Epithelial cell of proximal tubule (primary cell): ENCODE measurements around the gene GAS7. TPM values are rescaled to one million over a fixed set of nuclear protein-coding genes. Genes with fewer than 3 reads are reported as not detected.
A peak's percentile ranks its signal among the peaks of the same experiment; 100 is the strongest.

ENCODE experiments used
- DNase-seq: peaks from one replicate; pipeline ENCODE4 v3.0.0-alpha.2; 2011; ENCODE audit warnings: low read depth
- H3K4me3 ChIP-seq: 2 replicates; pipeline ENCODE4 v1.5.1; 2011; ENCODE audit warnings: low read depth, mild to moderate bottlenecking, low read length
- CTCF ChIP-seq: conservative IDR thresholded peaks from 2 replicates; pipeline ENCODE4 v1.5.1; 2012; ENCODE audit warnings: low read depth, mild to moderate bottlenecking, low read length
- total RNA-seq: library from RNA; depleted of rRNA; stranded (reverse); fragments of >200 nt; gene quantifications from 2 replicates; pipeline ENCODE4 v1.2.3, GENCODE V29; 2015

The GAS7 gene
- total RNA-seq, 1 donor from 2014 or later = 2.5 TPM

DNA sequence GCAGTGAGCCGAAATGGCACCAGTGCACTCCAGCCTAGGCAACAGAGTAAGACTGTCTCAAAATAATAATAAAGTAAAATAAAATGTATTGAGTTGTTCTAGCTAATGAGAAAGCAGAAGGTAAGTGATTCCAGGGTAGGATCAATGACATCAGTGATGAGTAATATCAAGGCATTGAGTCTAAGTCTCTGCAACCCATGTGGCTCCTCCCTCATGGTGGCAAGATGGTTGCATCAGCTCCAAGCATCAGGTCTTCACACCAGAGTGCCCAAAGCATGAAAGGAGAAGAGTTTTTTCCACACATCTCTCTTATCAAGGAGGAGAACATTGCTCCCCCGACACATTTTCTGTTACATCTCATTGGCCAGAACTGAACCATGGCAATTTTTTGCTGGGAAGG is 34.8 kb upstream of the GAS7 start:
- no peak for DNase-seq
- no peak for TF ChIP-seq CTCF
- no peak overlapping the region for H3K4me3 ChIP-seq

- no peak for DNase-seq
- H3K4me3 ChIP-seq = no peak overlapping the region
- TF ChIP-seq CTCF = no peak
These were observed 30.8 kb upstream of the GAS7 start for GRCh38 chr17:10229181-10229580.

DNA sequence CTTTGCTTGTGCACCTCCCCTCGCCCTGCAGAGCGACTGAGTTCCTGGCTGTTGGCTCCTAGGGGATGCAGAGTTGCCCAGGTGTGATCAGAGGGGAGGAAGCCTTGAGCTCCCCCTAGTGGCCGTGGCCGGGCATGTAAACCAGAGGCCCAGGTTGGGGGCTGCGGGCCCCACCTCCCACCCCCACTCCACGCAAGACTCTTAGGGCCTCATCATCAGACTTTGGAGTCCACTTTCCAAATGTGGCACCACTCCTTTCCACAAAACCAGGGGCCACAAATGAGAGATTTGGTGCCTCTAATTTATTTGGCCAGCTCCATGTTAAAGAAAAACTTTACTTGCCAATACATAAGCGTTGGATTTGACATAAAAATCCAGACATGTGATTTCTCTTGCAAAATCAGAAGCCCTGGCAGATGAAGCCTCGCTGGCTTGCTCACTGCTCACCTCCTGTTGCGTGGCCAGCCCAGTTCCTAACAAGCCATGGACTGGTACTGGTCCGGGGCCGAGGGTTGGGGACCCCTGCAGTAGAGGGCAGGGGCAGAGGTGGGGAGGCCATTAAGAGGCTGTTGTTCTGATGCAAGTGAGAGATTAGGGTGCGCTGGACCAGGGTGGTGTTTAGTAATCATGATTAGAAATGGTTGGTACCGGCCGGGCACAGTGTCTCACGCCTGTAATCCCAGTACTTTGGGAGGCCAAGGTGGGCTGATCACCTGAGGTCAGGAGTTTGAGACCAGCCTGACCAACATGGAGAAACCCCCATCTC is 28.7 kb upstream of the GAS7 start:
- no peak for DNase-seq
- peak; percentile 66 for TF ChIP-seq CTCF
- H3K4me3 ChIP-seq = no peak overlapping the region

DNA sequence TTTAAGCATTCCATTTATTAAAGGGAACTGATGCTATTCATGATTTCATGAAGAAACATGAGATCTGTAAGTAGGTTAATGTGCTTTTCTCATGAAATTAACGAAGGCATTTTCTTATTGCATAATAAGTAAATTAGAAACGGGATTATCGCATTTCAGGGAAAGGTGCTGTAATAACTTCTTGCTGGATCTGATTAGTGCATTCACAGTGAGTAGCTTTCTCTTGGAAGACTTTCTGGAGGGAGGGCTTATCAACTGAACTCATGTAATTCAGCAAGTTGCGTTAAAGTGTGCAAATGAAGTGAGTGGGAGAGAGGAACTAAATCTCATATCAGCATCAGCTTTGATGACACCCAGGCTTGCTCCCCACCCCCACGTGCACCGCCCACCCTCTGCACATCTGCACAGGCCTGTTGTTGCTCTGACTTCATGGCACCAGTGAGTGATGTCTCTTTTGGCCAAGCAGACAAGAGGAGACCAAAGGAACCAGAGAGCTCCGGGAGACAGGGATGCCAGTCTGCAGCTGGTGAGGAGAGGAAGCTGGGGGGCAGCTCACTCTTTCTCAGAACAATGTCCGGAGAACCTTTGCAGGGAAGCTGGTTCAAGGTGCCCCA is 26.3 kb upstream of the GAS7 start:
- no peak for DNase-seq
- no peak overlapping the region for H3K4me3 ChIP-seq

DNA sequence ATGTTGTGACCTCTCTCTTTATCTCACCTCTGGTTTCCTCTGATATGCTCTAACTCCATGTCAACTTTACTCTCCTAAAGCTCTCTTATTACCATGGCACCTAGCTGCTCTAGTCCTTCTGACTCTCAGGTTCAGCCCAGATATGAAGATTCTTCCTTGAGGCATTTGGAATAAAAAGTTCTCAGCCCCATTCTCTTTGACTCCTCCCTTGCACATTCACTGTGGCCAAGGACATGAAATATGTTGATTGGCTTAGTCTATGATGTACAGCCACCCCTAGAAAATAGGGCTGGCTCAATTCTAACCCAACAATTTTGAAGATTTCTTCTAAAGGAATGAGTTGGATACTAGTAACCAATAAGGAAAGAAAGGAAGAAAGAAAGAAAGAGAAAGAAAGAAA is 20.8 kb upstream of the GAS7 start:
- H3K4me3 ChIP-seq = no peak overlapping the region
- TF ChIP-seq CTCF = no peak
- DNase-seq = no peak

More for the DNA sequence above, 26.3 kb upstream of the GAS7 start:
- no peak for TF ChIP-seq CTCF

GRCh38 chr17:10217916-10218315 is 19.5 kb upstream of the GAS7 start:
- no peak overlapping the region for H3K4me3 ChIP-seq
- DNase-seq = no peak
- no peak for TF ChIP-seq CTCF
